ENCODE data around the gene TOP1. TPM values are rescaled to one million over a fixed set of nuclear protein-coding genes. Genes with fewer than 3 reads are reported as not detected.

The TOP1 gene
- total RNA-seq, 3 donors from 2014 or later (not counting 1 experiment from before 2014, with no cell fraction given) = 32.2 to 36.3 (median 36.3) TPM

- peaks cover 88 to 92% of the 10 kb centered on the region in 2 donors for H3K4me1 Mint-ChIP-seq
- peak overlapping the region; percentile 42 to 67 for H3K27ac Mint-ChIP-seq
- intact Hi-C loops (cut with micrococcal nuclease) = no loop called here
- no peak overlapping the region for H3K4me3 ChIP-seq (ENCODE audit: low read length)
- H3K27ac ChIP-seq (ENCODE audit: low read length) = no peak overlapping the region
- H3K4me3 Mint-ChIP-seq = no peak overlapping the region
- H3K9me3 Mint-ChIP-seq = no peaks in the 10 kb centered on the region
- peaks cover 93% of the 10 kb centered on the region for H3K4me1 ChIP-seq (ENCODE audit: control insufficient read depth, insufficient read depth, low read length)
- ATAC-seq (no peak), DNase-seq (no peak)
- no peaks in the 10 kb centered on the region for H3K36me3 ChIP-seq (ENCODE audit: control insufficient read depth, insufficient read depth, low read length)
- WGBS (ENCODE audit: insufficient coverage) = 81% methylated on average over 8 of the region's 8 CpGs
- H3K27me3 ChIP-seq (ENCODE audit: control insufficient read depth, insufficient read depth, low read length) = no peaks in the 10 kb centered on the region
- no peaks in the 10 kb centered on the region for H3K27me3 Mint-ChIP-seq (ENCODE audit: low read depth in 2 of 2)
- no peak for TF ChIP-seq CTCF (IDR thresholded peaks at IDR 0.05)
- no peaks in the 10 kb centered on the region for H3K9me3 ChIP-seq (ENCODE audit: control insufficient read depth, insufficient read depth, low read length)
- no peaks in the 10 kb centered on the region for H3K36me3 Mint-ChIP-seq
These were observed 119.2 kb downstream of the TOP1 start for GRCh38 chr20:41147767-41148191.

- Mint-ChIP-seq H3K27me3 (ENCODE audit: low read depth in 2 of 2) (no peaks in the 10 kb centered on the region), H3K4me3 (no peak overlapping the region), H3K9me3 (no peaks in the 10 kb centered on the region), H3K4me1 (peaks cover 86 to 88% of the 10 kb centered on the region in 2 donors), H3K27ac (peak overlapping the region; percentile 2 to 24), H3K36me3 (no peaks in the 10 kb centered on the region)
- no peak overlapping the region for H3K4me3 ChIP-seq (ENCODE audit: low read length)
- H3K27me3 ChIP-seq (ENCODE audit: control insufficient read depth, insufficient read depth, low read length) = no peaks in the 10 kb centered on the region
- 88% methylated on average over 2 of the region's 5 CpGs for WGBS (ENCODE audit: insufficient coverage)
- no peak for TF ChIP-seq CTCF (IDR thresholded peaks at IDR 0.05)
- DNase-seq = no peak
- H3K4me1 ChIP-seq (ENCODE audit: control insufficient read depth, insufficient read depth, low read length) = peaks cover 86% of the 10 kb centered on the region
- no peak overlapping the region for H3K27ac ChIP-seq (ENCODE audit: low read length)
- ATAC-seq = no peak
- intact Hi-C loops (cut with micrococcal nuclease) = no loop called here
- no peaks in the 10 kb centered on the region for H3K36me3 ChIP-seq (ENCODE audit: control insufficient read depth, insufficient read depth, low read length)
- H3K9me3 ChIP-seq (ENCODE audit: control insufficient read depth, insufficient read depth, low read length) = no peaks in the 10 kb centered on the region
These were observed 120.3 kb downstream of the TOP1 start for GRCh38 chr20:41148942-41149341.

- peak overlapping the region; percentile 41 to 92 for H3K27ac Mint-ChIP-seq
- H3K4me3 ChIP-seq (ENCODE audit: low read length) = no peak overlapping the region
- no peaks in the 10 kb centered on the region for H3K36me3 ChIP-seq (ENCODE audit: control insufficient read depth, insufficient read depth, low read length)
- DNase-seq (peak in 1 of 2 donors; percentile 71), ATAC-seq (peak in 2 of 3 donors; percentile 24 to 28)
- intact Hi-C loops (cut with micrococcal nuclease) = no loop called here
- H3K27ac ChIP-seq (ENCODE audit: low read length) = no peak overlapping the region
- 35% methylated on average over 3 of the region's 3 CpGs for WGBS (ENCODE audit: insufficient coverage)
- no peaks in the 10 kb centered on the region for H3K36me3 Mint-ChIP-seq
- H3K27me3 ChIP-seq (ENCODE audit: control insufficient read depth, insufficient read depth, low read length) = no peaks in the 10 kb centered on the region
- H3K4me1 Mint-ChIP-seq = peaks cover 86 to 88% of the 10 kb centered on the region in 2 donors
- peaks cover 86% of the 10 kb centered on the region for H3K4me1 ChIP-seq (ENCODE audit: control insufficient read depth, insufficient read depth, low read length)
- peak overlapping the region; percentile 47 for H3K4me3 Mint-ChIP-seq
- H3K9me3 ChIP-seq (ENCODE audit: control insufficient read depth, insufficient read depth, low read length) = no peaks in the 10 kb centered on the region
- no peak for TF ChIP-seq CTCF (IDR thresholded peaks at IDR 0.05)
- no peaks in the 10 kb centered on the region for H3K27me3 Mint-ChIP-seq (ENCODE audit: low read depth in 2 of 2)
- no peaks in the 10 kb centered on the region for H3K9me3 Mint-ChIP-seq
These were observed 122.0 kb downstream of the TOP1 start for GRCh38 chr20:41150664-41151063.
